Glutamatergic neuron (in vitro differentiated cells): ENCODE measurements around the gene UBE2A. TPM values are rescaled to one million over a fixed set of nuclear protein-coding genes. Genes with fewer than 3 reads are reported as not detected.

Source experiments
- DNase-seq: peaks from one replicate; pipeline ENCODE4 v3.0.0; 2022
- H3K27ac Mint-ChIP-seq: one replicate; pipeline ENCODE4 v1.8.0; 2020; ENCODE audit warnings: mild to moderate bottlenecking, mixed read lengths, inconsistent platforms; ENCODE audit not compliant: unreplicated experiment
- H3K27me3 Mint-ChIP-seq: one replicate; pipeline ENCODE4 v1.8.0; 2020; ENCODE audit warnings: mild to moderate bottlenecking, moderate library complexity, mixed read lengths, inconsistent platforms; ENCODE audit not compliant: unreplicated experiment
- H3K36me3 Mint-ChIP-seq: one replicate; pipeline ENCODE4 v1.8.0; 2020; ENCODE audit warnings: mild to moderate bottlenecking, mixed read lengths, inconsistent platforms; ENCODE audit not compliant: unreplicated experiment
- H3K4me1 Mint-ChIP-seq: one replicate; pipeline ENCODE4 v1.8.0; 2020; ENCODE audit warnings: mild to moderate bottlenecking, low read depth, mixed read lengths, inconsistent platforms; ENCODE audit not compliant: unreplicated experiment
- H3K4me3 Mint-ChIP-seq: one replicate; pipeline ENCODE4 v1.8.0; 2020; ENCODE audit warnings: mild to moderate bottlenecking, mixed read lengths, inconsistent platforms; ENCODE audit not compliant: unreplicated experiment
- H3K9me3 Mint-ChIP-seq: one replicate; pipeline ENCODE4 v1.8.0; 2020; ENCODE audit warnings: mild to moderate bottlenecking, moderate library complexity, mixed read lengths, inconsistent platforms; ENCODE audit not compliant: unreplicated experiment
- CTCF ChIP-seq: fragments of 200-600 bp; sonication (generic); IDR thresholded peaks from one replicate; pipeline ENCODE4 v1.5.0; 2021; ENCODE audit not compliant: partially characterized antibody, unreplicated experiment
- total RNA-seq: library from RNA; stranded (reverse); fragmentation: NEBNext Ultra II Directional; extraction: Animal tissue kit (Norgen Biotek cat#: 25700); gene quantifications from one replicate; pipeline ENCODE4 v1.2.1, GENCODE V29; 2021; ENCODE audit not compliant: unreplicated experiment

Gene UBE2A
- total RNA-seq, 1 donor from 2014 or later = 56.3 TPM

GRCh38 chrX:119607018-119607389 lies 32.6 kb downstream of the UBE2A start:
- peaks cover 3% of the 10 kb centered on the region for H3K27me3 Mint-ChIP-seq
- TF ChIP-seq CTCF = no peak
- H3K9me3 Mint-ChIP-seq = peaks cover 1% of the 10 kb centered on the region
- no peak for DNase-seq
- no peaks in the 10 kb centered on the region for H3K4me1 Mint-ChIP-seq
- H3K4me3 Mint-ChIP-seq = peak overlapping the region; percentile 85
- H3K36me3 Mint-ChIP-seq = no peaks in the 10 kb centered on the region
- peak overlapping the region; percentile 86 for H3K27ac Mint-ChIP-seq

GRCh38 chrX:119614776-119615175 lies 40.4 kb downstream of the UBE2A start:
- no peak overlapping the region for H3K27ac Mint-ChIP-seq
- peaks cover 2% of the 10 kb centered on the region for H3K9me3 Mint-ChIP-seq
- H3K4me3 Mint-ChIP-seq = no peak overlapping the region
- no peaks in the 10 kb centered on the region for H3K27me3 Mint-ChIP-seq
- H3K4me1 Mint-ChIP-seq = peaks cover 3% of the 10 kb centered on the region
- no peak for TF ChIP-seq CTCF
- no peak for DNase-seq
- no peaks in the 10 kb centered on the region for H3K36me3 Mint-ChIP-seq

- no peak for TF ChIP-seq CTCF
- peaks cover 5% of the 10 kb centered on the region for H3K9me3 Mint-ChIP-seq
- H3K36me3 Mint-ChIP-seq = no peaks in the 10 kb centered on the region
- no peak for DNase-seq
- no peaks in the 10 kb centered on the region for H3K27me3 Mint-ChIP-seq
- no peak overlapping the region for H3K27ac Mint-ChIP-seq
- H3K4me1 Mint-ChIP-seq = peaks cover 3% of the 10 kb centered on the region
- no peak overlapping the region for H3K4me3 Mint-ChIP-seq
Observed at GRCh38 chrX:119617517-119618164, 43.3 kb downstream of the UBE2A start.

- H3K4me1 Mint-ChIP-seq = peaks cover 3% of the 10 kb centered on the region
- peak overlapping the region; percentile 43 for H3K27ac Mint-ChIP-seq
- no peak overlapping the region for H3K4me3 Mint-ChIP-seq
Observed at GRCh38 chrX:119618439-119618838, 44.1 kb downstream of the UBE2A start.

More at GRCh38 chrX:119618439-119618838, 44.1 kb downstream of the UBE2A start:
- no peak for TF ChIP-seq CTCF
- no peak for DNase-seq
- no peaks in the 10 kb centered on the region for H3K36me3 Mint-ChIP-seq
- H3K9me3 Mint-ChIP-seq = peaks cover 5% of the 10 kb centered on the region
- no peaks in the 10 kb centered on the region for H3K27me3 Mint-ChIP-seq
